Measurements from ENCODE around the gene MCEMP1.

DNA sequence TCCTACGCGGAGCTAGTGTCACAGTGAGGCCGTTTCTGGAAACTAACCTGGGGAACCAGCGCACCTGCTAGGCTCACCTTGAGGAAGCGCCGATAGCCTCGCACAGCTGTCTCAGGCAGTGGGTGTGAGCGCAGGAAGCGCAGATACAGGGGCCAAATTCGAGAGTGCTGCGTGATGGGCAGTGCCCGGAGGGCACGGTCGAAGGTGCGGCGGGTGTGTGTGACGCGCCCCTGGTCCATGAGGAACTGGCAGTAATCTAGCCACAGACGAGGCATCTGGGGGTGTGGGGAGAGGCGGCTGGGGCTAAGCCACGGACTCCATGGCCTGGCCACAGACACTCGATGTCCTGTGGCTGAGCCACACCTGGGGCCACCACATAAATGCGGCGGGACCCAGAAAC, 49.7 kb upstream of the MCEMP1 start:
- TF ChIP-seq SPI1 (IDR thresholded peaks at IDR 0.05; ENCODE audit: low read depth, low read length): no peak
- TF ChIP-seq POLR2A (IDR thresholded peaks at IDR 0.05; ENCODE audit: low read depth, low read length): no peak
- no peak for TF ChIP-seq TAF1 (IDR thresholded peaks at IDR 0.05; ENCODE audit: low read depth, low read length)
